Stomach (tissue), 9 donors: ENCODE data around the gene DPP6. TPM values are rescaled to one million over a fixed set of nuclear protein-coding genes. Genes with fewer than 3 reads are reported as not detected.

Source experiments
- DNase-seq, 2 donors: peaks; one replicate each; pipeline versions ENCODE4 v3.0.0 to v3.0.0-alpha.2; 2013 to 2019
- H3K27ac ChIP-seq, 5 donors: fragments of 200-600 bp in 4 of 5; sonication (generic) in 4 of 5; one replicate each; pipeline ENCODE4 v1.5.1; 2013 to 2019; ENCODE audit warnings: mild to moderate bottlenecking in 1 of 5, moderate library complexity in 1 of 5
- H3K27me3 ChIP-seq, 3 donors: fragments of 200-600 bp; sonication (generic); one replicate each; pipeline ENCODE4 v1.5.1; 2017 to 2019; ENCODE audit warnings: mixed run types in 1 of 3
- H3K36me3 ChIP-seq, 4 donors: fragments of 200-600 bp; sonication (generic); 1 replicate in 3 of 4; 2 replicates in 1 of 4; pipeline ENCODE4 v1.5.1; 2016 to 2019
- H3K4me1 ChIP-seq, 4 donors: fragments of 200-600 bp; sonication (generic); one replicate each; pipeline ENCODE4 v1.5.1; 2016 to 2019
- H3K4me3 ChIP-seq, 4 donors: fragments of 200-600 bp; sonication (generic) in 3 of 4; one replicate each; pipeline ENCODE4 v1.5.1; 2016 to 2019; ENCODE audit warnings: mild to moderate bottlenecking in 1 of 4
- H3K9me3 ChIP-seq, 4 donors: fragments of 200-600 bp; sonication (generic); one replicate each; pipeline ENCODE4 v1.5.1; 2016 to 2019
- EP300 ChIP-seq: sonication (generic); formaldehyde crosslinking; IDR thresholded peaks from one replicate; pipeline ENCODE4 v1.6.1; 2017; ENCODE audit warnings: antibody characterized with exemption
- POLR2A ChIP-seq, 4 donors: fragments of 450-650 bp; IDR thresholded peaks; one replicate each; pipeline ENCODE4 v1.6.1; 2016; ENCODE audit warnings: antibody characterized with exemption in 4 of 4, control low read depth in 2 of 4, mild to moderate bottlenecking in 1 of 4, moderate library complexity in 1 of 4
- POLR2AphosphoS5 ChIP-seq, 3 donors: sonication (generic); formaldehyde crosslinking; IDR thresholded peaks; one replicate each; pipeline ENCODE4 v1.6.1; 2016; ENCODE audit warnings: antibody characterized with exemption in 3 of 3
- WGBS, 5 donors: extraction: QIAGEN DNeasy Blood & Tissue Kit in 3 of 5; methylation state at CpG; one replicate each; pipeline versions ENCODE4 v1.1.5 to v1.1.7; 2013 to 2018; 5-methylcytosine and 5-hydroxymethylcytosine counted together
- intact Hi-C: fragments of 100-400 bp; cut with DNase I; formaldehyde crosslinking; loops from one replicate; pipeline ENCODE4 v1.15.1; 2023; ENCODE audit warnings: low total_unique reads
- polyA plus RNA-seq, 3 donors: library from polyadenylated mRNA; stranded (reverse); fragments of 200-250 nt; gene quantifications; one replicate each; pipeline ENCODE4 v1.2.3, GENCODE V29; 2013
- total RNA-seq, 5 donors: library from RNA; depleted of rRNA; stranded (reverse); fragments of >200 nt; gene quantifications; one replicate each; pipeline versions ENCODE4 v1.1.0 to v1.2.3, GENCODE V29; 2014 to 2016
- TF ChIP-seq, protein P1 (sequence below), 7 experiments: fragments of 450-650 bp in 4 of 7; fragments of 200-600 bp in 3 of 7; sonication (generic) in 3 of 7; IDR thresholded peaks; one replicate each; pipeline ENCODE4 v1.5.1; 2016 to 2019; ENCODE audit warnings: antibody characterized with exemption in 7 of 7, control low read depth in 2 of 7, mild to moderate bottlenecking in 1 of 7
- donor health status: healthy with polysubstance abuse.
- donor health status: Bipolar disorder and iron deficiency.
- donor health status: healthy.

The DPP6 gene
- total and polyA plus RNA-seq, 8 donors = 0.15 to 29.8 (median 4.9) TPM

DNA sequence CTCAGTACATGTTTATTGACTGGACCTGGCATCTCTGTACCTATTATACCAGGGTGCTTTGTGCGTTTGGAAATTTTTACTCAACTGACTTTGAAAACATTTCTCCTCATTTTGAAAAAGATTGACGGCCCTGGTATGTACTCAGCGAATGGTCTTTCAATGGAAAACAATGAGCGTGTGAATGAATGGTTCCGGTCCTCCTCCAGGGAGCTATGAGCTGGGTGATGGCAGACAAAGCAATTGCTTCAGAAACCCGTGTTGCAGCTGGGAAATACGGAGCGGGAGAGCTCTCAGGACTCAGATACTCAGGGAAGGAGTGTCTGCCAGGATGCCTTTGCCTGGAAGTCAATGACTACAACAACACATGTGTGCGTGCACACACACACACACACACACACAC is 824.8 kb downstream of the DPP6 start:
- Histone ChIP-seq H3K36me3 (no peaks in the 10 kb centered on the region), H3K4me3 (no peak overlapping the region), H3K4me1 (peaks cover 0 to 9% (median 6%) of the 10 kb centered on the region in 4 donors), H3K27ac (no peak overlapping the region), H3K27me3 (peaks cover 0 to 6% (median 0%) of the 10 kb centered on the region in 3 donors), H3K9me3 (no peaks in the 10 kb centered on the region)
- intact Hi-C loops = no loop called here
- TF ChIP-seq, protein P1, sequence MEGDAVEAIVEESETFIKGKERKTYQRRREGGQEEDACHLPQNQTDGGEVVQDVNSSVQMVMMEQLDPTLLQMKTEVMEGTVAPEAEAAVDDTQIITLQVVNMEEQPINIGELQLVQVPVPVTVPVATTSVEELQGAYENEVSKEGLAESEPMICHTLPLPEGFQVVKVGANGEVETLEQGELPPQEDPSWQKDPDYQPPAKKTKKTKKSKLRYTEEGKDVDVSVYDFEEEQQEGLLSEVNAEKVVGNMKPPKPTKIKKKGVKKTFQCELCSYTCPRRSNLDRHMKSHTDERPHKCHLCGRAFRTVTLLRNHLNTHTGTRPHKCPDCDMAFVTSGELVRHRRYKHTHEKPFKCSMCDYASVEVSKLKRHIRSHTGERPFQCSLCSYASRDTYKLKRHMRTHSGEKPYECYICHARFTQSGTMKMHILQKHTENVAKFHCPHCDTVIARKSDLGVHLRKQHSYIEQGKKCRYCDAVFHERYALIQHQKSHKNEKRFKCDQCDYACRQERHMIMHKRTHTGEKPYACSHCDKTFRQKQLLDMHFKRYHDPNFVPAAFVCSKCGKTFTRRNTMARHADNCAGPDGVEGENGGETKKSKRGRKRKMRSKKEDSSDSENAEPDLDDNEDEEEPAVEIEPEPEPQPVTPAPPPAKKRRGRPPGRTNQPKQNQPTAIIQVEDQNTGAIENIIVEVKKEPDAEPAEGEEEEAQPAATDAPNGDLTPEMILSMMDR (IDR thresholded peaks at IDR 0.05) = no peak
- no peak for TF ChIP-seq POLR2A (IDR thresholded peaks at IDR 0.05)
- no peak for TF ChIP-seq EP300
- no peak for TF ChIP-seq POLR2AphosphoS5 (IDR thresholded peaks at IDR 0.05)
- 85 to 92% (median 89%) methylated on average over 9 of the region's 9 CpGs for WGBS, 5 donors
- no peak for DNase-seq

DNA sequence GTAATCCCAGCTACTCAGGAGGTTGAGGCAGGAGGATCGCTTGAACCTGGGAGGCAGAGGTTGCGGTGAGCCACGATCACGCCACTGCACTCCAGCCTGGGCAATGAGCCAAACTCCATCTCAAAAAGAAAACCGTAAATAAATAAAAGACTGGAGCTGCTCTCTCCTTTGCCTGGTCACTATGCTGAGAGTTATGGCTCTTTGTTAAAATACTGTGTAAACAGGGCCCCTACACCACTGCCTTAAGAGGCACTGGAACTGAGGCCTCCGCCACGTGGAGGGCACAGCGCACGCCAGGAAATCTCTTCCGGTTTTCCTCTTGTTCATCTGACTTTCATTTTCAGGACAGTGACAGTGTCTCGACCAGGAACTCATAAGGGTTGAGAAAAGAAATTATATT is 827.4 kb downstream of the DPP6 start:
- Histone ChIP-seq H3K4me3 (no peak overlapping the region), H3K27me3 (peaks cover 0 to 6% (median 0%) of the 10 kb centered on the region in 3 donors), H3K27ac (peak overlapping the region in 1 of 5 donors; percentile 56), H3K36me3 (no peaks in the 10 kb centered on the region), H3K9me3 (no peaks in the 10 kb centered on the region), H3K4me1 (peaks cover 0 to 9% (median 6%) of the 10 kb centered on the region in 4 donors)
- WGBS, 5 donors = 20 to 34% (median 27%) methylated on average over 7 to 11 of the region's 11 CpGs
- DNase-seq = peak; percentile 56 to 76
- intact Hi-C loops = no loop called here
- TF ChIP-seq, protein P1 (IDR thresholded peaks at IDR 0.05) = no peak
- TF ChIP-seq POLR2AphosphoS5 (IDR thresholded peaks at IDR 0.05) (no peak), POLR2A (IDR thresholded peaks at IDR 0.05) (no peak)

DNA sequence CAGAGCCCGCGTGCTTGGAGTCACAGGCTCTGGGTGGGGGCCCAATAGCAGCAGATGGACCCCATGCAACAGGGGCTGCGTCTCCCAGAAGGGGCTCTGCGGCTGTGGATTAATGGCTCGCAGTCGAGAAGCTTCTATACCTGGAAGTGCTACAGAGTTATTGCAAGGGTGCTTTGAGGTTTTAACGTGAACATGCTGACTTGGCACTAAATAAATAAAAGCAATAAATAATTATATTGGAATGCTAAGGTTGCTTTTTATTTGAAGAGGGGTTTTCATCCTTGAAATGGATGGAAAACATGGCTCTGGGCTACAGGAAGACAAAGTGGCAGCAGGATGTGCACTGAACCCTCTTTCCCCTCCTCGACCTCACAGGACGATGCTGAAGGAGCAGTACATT is 828.3 kb downstream of the DPP6 start:
- TF ChIP-seq, protein P1 (IDR thresholded peaks at IDR 0.05) = no peak
- no peak for TF ChIP-seq POLR2A (IDR thresholded peaks at IDR 0.05)
- TF ChIP-seq POLR2AphosphoS5 (IDR thresholded peaks at IDR 0.05) = no peak
- TF ChIP-seq EP300 = no peak
- Histone ChIP-seq H3K27ac (no peak overlapping the region), H3K36me3 (no peaks in the 10 kb centered on the region), H3K4me3 (no peak overlapping the region), H3K27me3 (peaks cover 0 to 5% (median 0%) of the 10 kb centered on the region in 3 donors), H3K9me3 (no peaks in the 10 kb centered on the region), H3K4me1 (peaks cover 0 to 9% (median 6%) of the 10 kb centered on the region in 4 donors)
- 87 to 92% (median 91%) methylated on average over 8 to 9 of the region's 9 CpGs for WGBS, 5 donors
- intact Hi-C loops = no loop called here
- DNase-seq = no peak

DNA sequence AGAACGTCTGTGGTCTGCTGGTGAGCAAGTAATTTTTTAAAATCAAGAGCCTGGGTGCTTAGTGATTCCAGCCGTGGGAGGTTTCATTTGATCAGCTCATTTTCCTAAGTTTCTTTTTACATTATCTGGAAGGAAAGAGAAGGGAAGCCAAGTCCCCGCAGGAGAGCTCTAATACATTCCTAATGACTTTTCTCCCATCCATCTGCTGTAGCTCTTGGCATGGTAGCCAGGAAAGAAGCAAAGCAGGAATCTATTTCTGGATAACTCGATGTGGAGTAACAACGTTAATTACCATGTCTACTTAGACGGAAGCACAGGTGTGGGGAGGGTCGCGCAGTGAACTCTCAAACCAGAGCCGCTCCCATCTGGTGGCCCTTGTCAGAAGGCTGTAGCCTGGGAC is 828.8 kb downstream of the DPP6 start:
- H3K9me3 ChIP-seq = no peaks in the 10 kb centered on the region
- DNase-seq = no peak
- WGBS, 5 donors = 66 to 87% (median 76%) methylated on average over 9 of the region's 9 CpGs
- intact Hi-C loops = no loop called here
- no peak overlapping the region for H3K27ac ChIP-seq
- H3K4me1 ChIP-seq = peaks cover 0 to 9% (median 6%) of the 10 kb centered on the region in 4 donors
- TF ChIP-seq POLR2A (IDR thresholded peaks at IDR 0.05) = no peak
- TF ChIP-seq POLR2AphosphoS5 (IDR thresholded peaks at IDR 0.05) = no peak
- no peak for TF ChIP-seq EP300
- TF ChIP-seq, protein P1 (IDR thresholded peaks at IDR 0.05) = no peak
- no peak overlapping the region for H3K4me3 ChIP-seq
- H3K27me3 ChIP-seq = no peaks in the 10 kb centered on the region
- no peaks in the 10 kb centered on the region for H3K36me3 ChIP-seq
